Ascending aorta (tissue), 2 donors: ENCODE data around the gene FRMD3. TPM values are rescaled to one million over a fixed set of nuclear protein-coding genes. Genes with fewer than 3 reads are reported as not detected.

ENCODE experiments used
- DNase-seq, 2 donors: peaks; one replicate each; pipeline ENCODE4 v3.0.0-alpha.2; 2019; ENCODE audit warnings: low spot score in 2 of 2
- H3K27ac ChIP-seq, 2 donors: fragments of 200-600 bp; sonication (generic); one replicate each; pipeline ENCODE4 v1.5.1; 2016 to 2017; ENCODE audit warnings: mild to moderate bottlenecking in 1 of 2
- H3K27me3 ChIP-seq: fragments of 200-600 bp; sonication (generic); one replicate; pipeline ENCODE4 v1.5.1; 2017
- H3K36me3 ChIP-seq, 2 donors: fragments of 200-600 bp; sonication (generic); one replicate each; pipeline ENCODE4 v1.5.1; 2016
- H3K4me1 ChIP-seq, 2 donors: fragments of 200-600 bp; sonication (generic); one replicate each; pipeline ENCODE4 v1.5.1; 2016 to 2017; ENCODE audit warnings: mild to moderate bottlenecking in 1 of 2
- H3K4me3 ChIP-seq, 2 donors: fragments of 200-600 bp; sonication (generic); one replicate each; pipeline ENCODE4 v1.5.1; 2016 to 2017; ENCODE audit warnings: mild to moderate bottlenecking in 1 of 2
- H3K9me3 ChIP-seq, 2 donors: fragments of 200-600 bp; sonication (generic); one replicate each; pipeline ENCODE4 v1.5.1; 2016
- intact Hi-C: fragments of 100-400 bp; cut with DNase I; formaldehyde crosslinking; loops from one replicate; pipeline ENCODE4 v1.15.1; 2023
- total RNA-seq: library from RNA; depleted of rRNA; stranded (reverse); fragments of >200 nt; gene quantifications from one replicate; pipeline ENCODE4 v1.1.0, GENCODE V29; 2016
- TF ChIP-seq, protein P1 (sequence below), 3 experiments: fragments of 200-600 bp in 2 of 3; fragments of 450-650 bp in 1 of 3; sonication (generic) in 2 of 3; IDR thresholded peaks; one replicate each; pipeline ENCODE4 v1.5.1; 2016 to 2019; ENCODE audit warnings: antibody characterized with exemption in 3 of 3, mild to moderate bottlenecking in 1 of 3, moderate library complexity in 1 of 3

The FRMD3 gene
- total RNA-seq, 1 donor from 2014 or later = 8.5 TPM

DNA sequence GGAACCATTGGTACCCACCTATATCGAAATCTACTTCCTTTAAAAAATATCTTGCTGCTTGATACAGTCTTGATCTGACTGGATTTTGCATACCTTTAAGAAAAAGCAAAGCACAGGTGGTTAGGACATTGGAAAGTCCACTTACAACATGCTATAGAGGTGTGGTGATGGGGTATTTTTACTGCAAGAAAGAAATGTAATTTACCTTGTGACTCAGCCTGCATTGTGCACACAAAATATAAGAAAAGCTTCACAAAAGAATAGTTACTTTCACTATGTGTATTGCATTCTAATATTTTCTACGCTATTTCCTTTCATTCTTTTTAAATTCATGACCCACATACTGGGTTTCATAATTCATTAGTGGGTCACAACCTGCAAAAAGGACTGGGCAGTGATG lies 239.1 kb downstream of the FRMD3 start:
- H3K27me3 ChIP-seq = no peaks in the 10 kb centered on the region
- H3K4me3 ChIP-seq = no peak overlapping the region
- H3K9me3 ChIP-seq = no peaks in the 10 kb centered on the region
- H3K27ac ChIP-seq = no peak overlapping the region
- intact Hi-C loops = no loop called here
- H3K36me3 ChIP-seq = peaks cover 0 to 19% of the 10 kb centered on the region in 2 donors
- TF ChIP-seq, protein P1, sequence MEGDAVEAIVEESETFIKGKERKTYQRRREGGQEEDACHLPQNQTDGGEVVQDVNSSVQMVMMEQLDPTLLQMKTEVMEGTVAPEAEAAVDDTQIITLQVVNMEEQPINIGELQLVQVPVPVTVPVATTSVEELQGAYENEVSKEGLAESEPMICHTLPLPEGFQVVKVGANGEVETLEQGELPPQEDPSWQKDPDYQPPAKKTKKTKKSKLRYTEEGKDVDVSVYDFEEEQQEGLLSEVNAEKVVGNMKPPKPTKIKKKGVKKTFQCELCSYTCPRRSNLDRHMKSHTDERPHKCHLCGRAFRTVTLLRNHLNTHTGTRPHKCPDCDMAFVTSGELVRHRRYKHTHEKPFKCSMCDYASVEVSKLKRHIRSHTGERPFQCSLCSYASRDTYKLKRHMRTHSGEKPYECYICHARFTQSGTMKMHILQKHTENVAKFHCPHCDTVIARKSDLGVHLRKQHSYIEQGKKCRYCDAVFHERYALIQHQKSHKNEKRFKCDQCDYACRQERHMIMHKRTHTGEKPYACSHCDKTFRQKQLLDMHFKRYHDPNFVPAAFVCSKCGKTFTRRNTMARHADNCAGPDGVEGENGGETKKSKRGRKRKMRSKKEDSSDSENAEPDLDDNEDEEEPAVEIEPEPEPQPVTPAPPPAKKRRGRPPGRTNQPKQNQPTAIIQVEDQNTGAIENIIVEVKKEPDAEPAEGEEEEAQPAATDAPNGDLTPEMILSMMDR (IDR thresholded peaks at IDR 0.05) = no peak
- DNase-seq = no peak
- peaks cover 0 to 1% of the 10 kb centered on the region in 2 donors for H3K4me1 ChIP-seq

DNA sequence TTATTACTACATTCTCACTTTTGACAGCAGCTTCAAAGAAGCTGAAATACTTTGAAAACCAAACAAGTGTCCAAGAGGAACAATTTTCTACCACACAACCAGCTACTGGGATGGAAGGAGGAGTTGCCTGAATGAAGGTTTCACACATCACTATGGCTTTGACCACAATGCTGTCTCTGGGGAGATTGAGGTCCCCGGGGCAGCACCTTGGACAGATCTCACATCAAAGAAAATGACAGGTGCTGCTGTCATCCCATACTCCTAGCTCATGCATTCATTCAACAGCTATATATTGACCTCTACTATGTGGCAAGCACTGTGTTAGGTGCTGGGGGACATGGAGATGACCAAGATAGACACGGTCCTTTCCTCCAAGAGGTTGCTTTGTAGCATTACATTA lies 242.1 kb downstream of the FRMD3 start:
- TF ChIP-seq, protein P1 (IDR thresholded peaks at IDR 0.05) = no peak
- Histone ChIP-seq H3K9me3 (no peaks in the 10 kb centered on the region), H3K4me1 (no peaks in the 10 kb centered on the region), H3K27ac (no peak overlapping the region), H3K4me3 (no peak overlapping the region), H3K36me3 (peaks cover 0 to 19% of the 10 kb centered on the region in 2 donors), H3K27me3 (no peaks in the 10 kb centered on the region)
- intact Hi-C loops = no loop called here
- DNase-seq = no peak

DNA sequence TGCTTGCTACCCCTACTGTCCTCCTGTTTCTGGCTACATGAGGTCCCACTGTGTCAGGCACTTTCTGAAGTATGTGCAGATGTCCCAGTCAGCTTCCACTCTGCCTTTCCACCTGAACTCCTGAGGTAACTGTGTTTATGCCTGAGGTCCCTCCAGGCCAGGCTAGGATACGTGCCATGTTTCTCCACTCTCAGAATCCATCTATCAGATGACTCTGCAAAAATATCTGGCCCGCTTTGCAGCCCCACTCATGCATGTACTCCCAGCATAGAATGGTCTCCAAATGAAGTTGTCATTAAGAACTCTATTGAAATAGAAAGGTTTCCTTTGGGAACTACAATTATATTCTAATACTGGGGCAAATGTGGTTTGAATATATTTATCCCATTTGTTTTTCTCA lies 243.4 kb downstream of the FRMD3 start:
- H3K4me3 ChIP-seq = no peak overlapping the region
- intact Hi-C loops = no loop called here
- H3K9me3 ChIP-seq = no peaks in the 10 kb centered on the region
- no peak for DNase-seq
- H3K36me3 ChIP-seq = peaks cover 0 to 19% of the 10 kb centered on the region in 2 donors
- no peaks in the 10 kb centered on the region for H3K4me1 ChIP-seq
- H3K27ac ChIP-seq = no peak overlapping the region
- no peaks in the 10 kb centered on the region for H3K27me3 ChIP-seq
- TF ChIP-seq, protein P1 (IDR thresholded peaks at IDR 0.05) = no peak

DNA sequence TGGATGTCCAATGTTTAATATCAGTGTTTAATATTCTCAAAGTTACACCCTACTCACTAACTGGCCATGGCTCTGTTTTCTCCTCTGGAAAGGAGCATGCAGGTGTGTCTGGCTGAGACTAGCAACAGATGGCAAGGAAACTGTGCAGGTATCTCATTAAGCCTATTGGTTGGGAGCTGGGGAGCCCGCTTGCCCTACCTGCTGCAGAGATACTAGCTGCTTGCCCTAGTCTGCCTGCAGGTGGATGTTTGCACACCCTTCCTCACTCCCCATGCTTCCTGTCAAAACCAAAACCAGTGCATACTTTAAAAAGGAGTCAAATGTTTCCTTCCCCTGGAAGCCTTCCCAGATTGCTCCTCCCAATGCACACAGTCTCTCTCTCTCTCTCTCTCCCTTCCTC lies 247.0 kb downstream of the FRMD3 start:
- H3K27ac ChIP-seq = no peak overlapping the region
- no peaks in the 10 kb centered on the region for H3K4me1 ChIP-seq
- H3K27me3 ChIP-seq = no peaks in the 10 kb centered on the region
- peaks cover 0 to 3% of the 10 kb centered on the region in 2 donors for H3K36me3 ChIP-seq
- intact Hi-C loops = no loop called here
- no peaks in the 10 kb centered on the region for H3K9me3 ChIP-seq
- TF ChIP-seq, protein P1 (IDR thresholded peaks at IDR 0.05) = no peak
- no peak overlapping the region for H3K4me3 ChIP-seq
- DNase-seq = no peak

DNA sequence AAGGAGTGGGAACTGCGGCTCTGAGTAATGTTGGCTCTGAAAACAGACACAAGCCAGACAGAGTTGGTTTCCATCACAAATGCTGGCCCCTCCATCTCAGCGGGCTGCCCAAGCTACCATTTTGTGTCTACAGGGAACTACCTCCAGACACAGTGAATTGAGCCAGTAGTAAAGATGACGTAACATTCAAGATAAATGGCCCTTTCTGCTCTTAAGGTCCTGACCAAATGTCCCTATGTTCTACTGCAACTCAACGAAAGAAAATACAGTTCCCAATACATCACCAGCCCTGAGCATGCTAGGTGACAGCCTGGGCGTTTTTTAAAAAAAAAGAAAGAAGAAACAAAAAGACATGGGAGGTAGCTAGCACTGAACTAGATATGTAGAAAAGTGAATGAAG lies 247.5 kb downstream of the FRMD3 start:
- no peaks in the 10 kb centered on the region for H3K27me3 ChIP-seq
- H3K4me3 ChIP-seq = no peak overlapping the region
- no peaks in the 10 kb centered on the region for H3K4me1 ChIP-seq
- peaks cover 0 to 1% of the 10 kb centered on the region in 2 donors for H3K36me3 ChIP-seq
- no peaks in the 10 kb centered on the region for H3K9me3 ChIP-seq
- intact Hi-C loops = no loop called here
- TF ChIP-seq, protein P1 (IDR thresholded peaks at IDR 0.05) = no peak
- DNase-seq = no peak
- no peak overlapping the region for H3K27ac ChIP-seq

DNA sequence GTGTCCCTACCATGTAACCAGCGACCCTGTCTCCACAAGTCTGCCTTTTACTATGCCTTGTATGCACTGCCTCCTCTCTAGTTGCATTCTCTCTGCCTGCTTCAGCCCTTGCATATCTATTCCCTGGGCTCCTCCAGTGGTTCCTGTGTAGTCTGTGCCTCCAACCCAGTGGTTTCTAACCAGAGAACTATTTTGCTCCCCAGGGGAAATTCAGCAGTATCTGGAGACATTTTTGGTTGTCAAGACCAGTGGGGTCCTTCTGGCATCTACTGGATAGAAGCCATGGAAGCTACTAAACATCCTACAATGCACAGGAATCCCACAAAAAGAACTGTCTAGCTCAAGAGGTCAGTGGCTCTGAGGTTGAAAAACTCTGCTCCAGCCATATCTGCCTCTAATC lies 251.2 kb downstream of the FRMD3 start:
- no peak overlapping the region for H3K27ac ChIP-seq
- intact Hi-C loops = no loop called here

More for the DNA sequence above, 251.2 kb downstream of the FRMD3 start:
- H3K27me3 ChIP-seq = no peaks in the 10 kb centered on the region
- H3K4me1 ChIP-seq = no peaks in the 10 kb centered on the region
- H3K4me3 ChIP-seq = no peak overlapping the region
- no peaks in the 10 kb centered on the region for H3K36me3 ChIP-seq
- no peaks in the 10 kb centered on the region for H3K9me3 ChIP-seq
- TF ChIP-seq, protein P1 (IDR thresholded peaks at IDR 0.05) = no peak
- no peak for DNase-seq
